Breast epithelium (tissue), 4 donors: Measurements from ENCODE around the gene PPIB. TPM values are rescaled to one million over a fixed set of nuclear protein-coding genes. Genes with fewer than 3 reads are reported as not detected.

ENCODE experiments used
- DNase-seq, 2 donors: peaks; one replicate each; pipeline ENCODE4 v3.0.0-alpha.2; 2019; ENCODE audit warnings: low spot score in 2 of 2
- H3K27ac ChIP-seq, 2 donors: fragments of 200-600 bp; sonication (generic) in 1 of 2; one replicate each; pipeline ENCODE4 v1.5.1; 2016 to 2019; ENCODE audit warnings: mild to moderate bottlenecking in 1 of 2
- H3K27me3 ChIP-seq, 2 donors: fragments of 200-600 bp; sonication (generic) in 1 of 2; one replicate each; pipeline versions ENCODE4 v1.5.1 to v1.6.0; 2017 to 2019; ENCODE audit warnings: control low read depth in 1 of 2, mild to moderate bottlenecking in 1 of 2
- H3K36me3 ChIP-seq: fragments of 200-600 bp; one replicate; pipeline ENCODE4 v1.5.1; 2019
- H3K4me1 ChIP-seq, 2 donors: fragments of 200-600 bp; sonication (generic); one replicate each; pipeline ENCODE4 v1.5.1; 2016 to 2019; ENCODE audit warnings: control low read depth in 1 of 2
- H3K4me3 ChIP-seq, 3 donors: fragments of 200-600 bp; sonication (generic); 1 replicate in 2 of 3; 2 replicates in 1 of 3; pipeline ENCODE4 v1.5.1; 2016 to 2019; ENCODE audit warnings: mild to moderate bottlenecking in 3 of 3, moderate library complexity in 2 of 3
- H3K9me3 ChIP-seq, 2 donors: fragments of 200-600 bp; sonication (generic) in 1 of 2; one replicate each; pipeline ENCODE4 v1.5.1; 2016 to 2019; ENCODE audit warnings: control low read depth in 1 of 2
- POLR2A ChIP-seq: fragments of 450-650 bp; IDR thresholded peaks from one replicate; pipeline ENCODE4 v1.6.1; 2016; ENCODE audit warnings: antibody characterized with exemption, mild to moderate bottlenecking, moderate library complexity
- POLR2AphosphoS5 ChIP-seq, 3 donors: sonication (generic); formaldehyde crosslinking; IDR thresholded peaks; one replicate each; pipeline ENCODE4 v1.6.1; 2017; ENCODE audit warnings: antibody characterized with exemption in 3 of 3
- intact Hi-C: fragments of 100-400 bp; cut with DNase I; formaldehyde crosslinking; loops from one replicate; pipeline ENCODE4 v1.15.1; 2023; ENCODE audit warnings: low total_unique reads
- total RNA-seq, 3 donors: library from RNA; depleted of rRNA; stranded (reverse); fragments of >200 nt; gene quantifications; one replicate each; pipeline ENCODE4 v1.1.0, GENCODE V29; 2016
- TF ChIP-seq, protein P1 (sequence below), 3 donors: fragments of 450-650 bp; IDR thresholded peaks; one replicate each; pipeline ENCODE4 v1.5.1; 2016 to 2017; ENCODE audit warnings: antibody characterized with exemption in 3 of 3, mild to moderate bottlenecking in 3 of 3, moderate library complexity in 3 of 3

Gene PPIB
- total RNA-seq, 3 donors from 2014 or later = 239 to 331 (median 312) TPM

- H3K4me3 ChIP-seq = no peak overlapping the region
- H3K4me1 ChIP-seq = no peaks in the 10 kb centered on the region
- H3K36me3 ChIP-seq = no peaks in the 10 kb centered on the region
- TF ChIP-seq POLR2A (no peak), POLR2AphosphoS5 (IDR thresholded peaks at IDR 0.05) (no peak)
- TF ChIP-seq, protein P1, sequence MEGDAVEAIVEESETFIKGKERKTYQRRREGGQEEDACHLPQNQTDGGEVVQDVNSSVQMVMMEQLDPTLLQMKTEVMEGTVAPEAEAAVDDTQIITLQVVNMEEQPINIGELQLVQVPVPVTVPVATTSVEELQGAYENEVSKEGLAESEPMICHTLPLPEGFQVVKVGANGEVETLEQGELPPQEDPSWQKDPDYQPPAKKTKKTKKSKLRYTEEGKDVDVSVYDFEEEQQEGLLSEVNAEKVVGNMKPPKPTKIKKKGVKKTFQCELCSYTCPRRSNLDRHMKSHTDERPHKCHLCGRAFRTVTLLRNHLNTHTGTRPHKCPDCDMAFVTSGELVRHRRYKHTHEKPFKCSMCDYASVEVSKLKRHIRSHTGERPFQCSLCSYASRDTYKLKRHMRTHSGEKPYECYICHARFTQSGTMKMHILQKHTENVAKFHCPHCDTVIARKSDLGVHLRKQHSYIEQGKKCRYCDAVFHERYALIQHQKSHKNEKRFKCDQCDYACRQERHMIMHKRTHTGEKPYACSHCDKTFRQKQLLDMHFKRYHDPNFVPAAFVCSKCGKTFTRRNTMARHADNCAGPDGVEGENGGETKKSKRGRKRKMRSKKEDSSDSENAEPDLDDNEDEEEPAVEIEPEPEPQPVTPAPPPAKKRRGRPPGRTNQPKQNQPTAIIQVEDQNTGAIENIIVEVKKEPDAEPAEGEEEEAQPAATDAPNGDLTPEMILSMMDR (IDR thresholded peaks at IDR 0.05) = no peak
- intact Hi-C loops = no loop called here
- H3K9me3 ChIP-seq = no peaks in the 10 kb centered on the region
- no peak overlapping the region for H3K27ac ChIP-seq
- DNase-seq = no peak
- H3K27me3 ChIP-seq = no peaks in the 10 kb centered on the region
Measured at GRCh38 chr15:64182859-64183370, 20.1 kb upstream of the PPIB start.

GRCh38 chr15:64180235-64180824 lies 17.5 kb upstream of the PPIB start:
- no peak for DNase-seq
- no peaks in the 10 kb centered on the region for H3K4me1 ChIP-seq
- no peak for TF ChIP-seq POLR2AphosphoS5 (IDR thresholded peaks at IDR 0.05)
- no peak for TF ChIP-seq POLR2A
- TF ChIP-seq, protein P1 (IDR thresholded peaks at IDR 0.05) = no peak
- H3K4me3 ChIP-seq = no peak overlapping the region
- H3K27ac ChIP-seq = no peak overlapping the region
- H3K36me3 ChIP-seq = no peaks in the 10 kb centered on the region
- intact Hi-C loops = no loop called here
- no peaks in the 10 kb centered on the region for H3K27me3 ChIP-seq
- H3K9me3 ChIP-seq = no peaks in the 10 kb centered on the region

DNA sequence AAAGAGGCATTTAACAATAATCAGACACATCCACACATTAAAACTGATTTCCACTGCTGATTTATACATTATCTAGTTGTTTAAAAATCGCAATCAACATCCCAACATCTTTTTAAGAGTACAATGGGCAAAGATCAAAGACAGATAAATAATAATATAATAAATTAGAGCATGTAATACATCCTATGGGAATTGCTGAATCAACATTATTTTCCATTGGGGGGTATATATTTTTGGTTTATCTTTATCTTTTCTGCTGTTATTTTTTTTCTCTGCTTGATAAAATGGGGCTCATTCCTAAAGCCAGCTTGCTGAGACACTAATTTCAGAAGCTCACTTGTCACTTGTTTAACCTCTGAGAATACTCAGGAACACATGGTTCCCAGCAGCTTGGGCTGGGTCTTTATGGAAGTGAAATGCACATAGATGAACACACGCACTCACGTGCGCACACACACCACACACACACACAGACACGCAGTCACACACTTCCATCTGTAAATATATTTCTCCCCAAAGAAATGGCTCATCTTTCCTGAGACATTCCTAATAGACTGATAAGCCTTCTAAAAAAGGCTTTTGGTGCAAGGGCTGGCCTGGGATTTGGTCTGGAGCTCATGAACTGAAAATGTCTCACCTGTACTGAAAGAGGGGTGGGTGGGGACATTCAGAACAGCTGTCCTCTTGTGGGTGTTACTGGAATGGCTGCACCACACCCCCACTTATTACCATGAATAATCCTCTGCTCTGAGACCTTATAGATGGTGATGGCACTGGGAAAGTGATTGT lies 3.5 kb upstream of the PPIB start:
- Histone ChIP-seq H3K27me3 (no peaks in the 10 kb centered on the region), H3K4me3 (no peak overlapping the region), H3K4me1 (peaks cover 10 to 16% of the 10 kb centered on the region in 2 donors), H3K9me3 (no peaks in the 10 kb centered on the region), H3K36me3 (no peaks in the 10 kb centered on the region), H3K27ac (no peak overlapping the region)
- DNase-seq = no peak
- no peak for TF ChIP-seq POLR2AphosphoS5 (IDR thresholded peaks at IDR 0.05)
- TF ChIP-seq, protein P1 (IDR thresholded peaks at IDR 0.05) = no peak
- no peak for TF ChIP-seq POLR2A
- intact Hi-C loops = no loop called here

DNA sequence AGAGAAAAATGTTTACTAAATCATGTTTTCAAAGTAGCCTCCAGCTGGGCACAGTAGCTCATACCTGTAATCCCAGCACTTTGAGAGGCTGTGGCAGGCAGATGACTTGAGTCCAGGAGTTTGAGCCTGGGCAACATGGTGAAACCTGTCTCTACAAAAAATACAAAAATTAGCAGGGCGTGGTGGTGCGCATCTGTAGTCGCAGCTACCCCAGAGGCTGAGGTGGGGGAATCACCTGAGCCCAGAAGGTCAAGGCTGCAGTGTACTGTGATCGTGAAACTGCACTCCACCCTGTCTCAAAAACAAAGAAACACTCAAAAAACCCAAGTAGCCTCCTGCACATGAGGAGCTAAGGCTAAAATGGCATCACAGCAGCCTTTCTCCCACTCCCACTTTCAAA lies 1.6 kb upstream of the PPIB start:
- Histone ChIP-seq H3K27me3 (no peaks in the 10 kb centered on the region), H3K9me3 (no peaks in the 10 kb centered on the region), H3K27ac (peak overlapping the region; percentile 76 to 90), H3K4me3 (no peak overlapping the region), H3K4me1 (peaks cover 10 to 27% of the 10 kb centered on the region in 2 donors), H3K36me3 (no peaks in the 10 kb centered on the region)
- intact Hi-C loops = no loop called here
- DNase-seq = no peak
- TF ChIP-seq, protein P1 (IDR thresholded peaks at IDR 0.05) = no peak
- TF ChIP-seq POLR2A = no peak
